H9 (cell line): ENCODE results near the gene RBMS2. TPM values are rescaled to one million over a fixed set of nuclear protein-coding genes. Genes with fewer than 3 reads are reported as not detected.

Source experiments
- DNase-seq: peaks from one replicate; pipeline ENCODE4 v3.0.0-alpha.2; 2017
- H2AFZ ChIP-seq: one replicate; pipeline ENCODE4 v1.6.1; 2013; ENCODE audit warnings: mild to moderate bottlenecking, low read length, control low read depth, moderate library complexity
- H2AK5ac ChIP-seq: 2 replicates; pipeline ENCODE4 v1.6.1; 2013; ENCODE audit warnings: low read length, control low read depth, mixed read lengths; ENCODE audit not compliant: insufficient read length
- H2BK120ac ChIP-seq: one replicate; pipeline ENCODE4 v1.6.1; 2013; ENCODE audit warnings: low read depth, mild to moderate bottlenecking, low read length, control low read depth, inconsistent platforms; ENCODE audit not compliant: poor library complexity, severe bottlenecking
- H2BK12ac ChIP-seq: 2 replicates; pipeline ENCODE4 v1.6.1; 2013; ENCODE audit warnings: low read length, control low read depth, mixed read lengths, low read depth; ENCODE audit not compliant: insufficient read length
- H2BK15ac ChIP-seq: 2 replicates; pipeline ENCODE4 v1.6.1; 2013; ENCODE audit warnings: low read depth, low read length, control low read depth
- H2BK20ac ChIP-seq: one replicate; pipeline ENCODE4 v1.6.1; 2013; ENCODE audit warnings: low read depth, mild to moderate bottlenecking, low read length, control low read depth, inconsistent platforms; ENCODE audit not compliant: poor library complexity, severe bottlenecking
- H2BK5ac ChIP-seq: 2 replicates; pipeline ENCODE4 v1.6.1; 2013; ENCODE audit warnings: low read length, control low read depth, mixed read lengths; ENCODE audit not compliant: insufficient read length
- H3K14ac ChIP-seq: 2 replicates; pipeline ENCODE4 v1.6.1; 2013; ENCODE audit warnings: low read length, control low read depth; ENCODE audit not compliant: insufficient read depth
- H3K18ac ChIP-seq: 2 replicates; pipeline ENCODE4 v1.6.1; 2013; ENCODE audit warnings: low read depth, mild to moderate bottlenecking, mixed read lengths, low read length, control low read depth; ENCODE audit not compliant: insufficient read length
- H3K23ac ChIP-seq: 2 replicates; pipeline ENCODE4 v1.6.1; 2013; ENCODE audit warnings: low read length, control low read depth, mixed read lengths, low read depth; ENCODE audit not compliant: insufficient read length
- H3K23me2 ChIP-seq: 2 replicates; pipeline ENCODE4 v1.6.1; 2013; ENCODE audit warnings: low read depth, mild to moderate bottlenecking, mixed read lengths, low read length, control low read depth; ENCODE audit not compliant: insufficient read length, poor library complexity, severe bottlenecking
- H3K27ac ChIP-seq: 2 replicates; pipeline ENCODE4 v1.5.1; 2013; ENCODE audit warnings: low read length, control low read depth, mixed read lengths, low read depth; ENCODE audit not compliant: insufficient read length
- H3K27me3 ChIP-seq: 2 replicates; pipeline ENCODE4 v1.6.1; 2013; ENCODE audit warnings: low read length, control low read depth, inconsistent platforms; ENCODE audit not compliant: insufficient read depth
- H3K4ac ChIP-seq: 2 replicates; pipeline ENCODE4 v1.6.1; 2013; ENCODE audit warnings: low read depth, mild to moderate bottlenecking, control low read depth, inconsistent platforms, low read length, moderate library complexity
- H3K4me1 ChIP-seq: 2 replicates; pipeline ENCODE4 v1.6.1; 2013; ENCODE audit warnings: low read length, control low read depth, inconsistent platforms; ENCODE audit not compliant: insufficient read depth
- H3K4me2 ChIP-seq: 2 replicates; pipeline ENCODE4 v1.6.1; 2013; ENCODE audit warnings: low read length, control low read depth, mixed read lengths; ENCODE audit not compliant: insufficient read length, insufficient read depth
- H3K56ac ChIP-seq: 2 replicates; pipeline ENCODE4 v1.6.1; 2013; ENCODE audit warnings: low read depth, mild to moderate bottlenecking, mixed read lengths, low read length, control low read depth; ENCODE audit not compliant: insufficient read length
- H3K79me1 ChIP-seq: 2 replicates; pipeline ENCODE4 v1.6.1; 2013; ENCODE audit warnings: low read depth, mild to moderate bottlenecking, moderate library complexity, low read length, control low read depth, inconsistent platforms; ENCODE audit not compliant: insufficient read depth, poor library complexity, severe bottlenecking
- H3K79me2 ChIP-seq: 2 replicates; pipeline ENCODE4 v1.6.1; 2013; ENCODE audit warnings: low read length, control low read depth, inconsistent platforms; ENCODE audit not compliant: insufficient read depth
- H3K9ac ChIP-seq: 2 replicates; pipeline ENCODE4 v1.6.1; 2013; ENCODE audit warnings: low read length, control low read depth, mixed read lengths; ENCODE audit not compliant: insufficient read length; ENCODE audit errors: extremely low read depth
- H3K9me3 ChIP-seq: one replicate; pipeline ENCODE4 v1.6.1; 2013; ENCODE audit warnings: low read depth, low read length, inconsistent platforms; ENCODE audit not compliant: control insufficient read depth
- H3T11ph ChIP-seq: one replicate; pipeline ENCODE4 v1.6.1; 2013; ENCODE audit warnings: mild to moderate bottlenecking, low read length, control low read depth, inconsistent platforms
- H4K20me1 ChIP-seq: one replicate; pipeline ENCODE4 v1.6.1; 2013; ENCODE audit not compliant: control insufficient read depth, insufficient read length, insufficient read depth
- H4K5ac ChIP-seq: 2 replicates; pipeline ENCODE4 v1.6.1; 2013; ENCODE audit warnings: low read depth, mild to moderate bottlenecking, mixed read lengths, low read length, control low read depth; ENCODE audit not compliant: insufficient read length
- H4K8ac ChIP-seq: replicated peaks from 2 replicates; pipeline ENCODE4 v1.6.1; 2013; ENCODE audit warnings: low read length, control low read depth, mixed read lengths, low read depth; ENCODE audit not compliant: insufficient read length
- H4K91ac ChIP-seq: 2 replicates; pipeline ENCODE4 v1.6.1; 2013; ENCODE audit warnings: low read depth, mild to moderate bottlenecking, moderate library complexity, mixed read lengths, low read length, control low read depth; ENCODE audit not compliant: insufficient read length
- H3K27ac Mint-ChIP-seq, 3 experiments: 2 replicates in 2 of 3; 3 replicates in 1 of 3; pipeline ENCODE4 v1.8.0; 2020 to 2021; ENCODE audit warnings: mixed read lengths in 3 of 3, mild to moderate bottlenecking in 1 of 3, moderate library complexity in 1 of 3
- H3K27me3 Mint-ChIP-seq: 2 replicates; pipeline ENCODE4 v1.8.0; 2021; ENCODE audit warnings: low read depth, mild to moderate bottlenecking, moderate library complexity, mixed read lengths
- H3K36me3 Mint-ChIP-seq, 3 experiments: 2 replicates in 2 of 3; 3 replicates in 1 of 3; pipeline ENCODE4 v1.8.0; 2020 to 2021; ENCODE audit warnings: low read depth in 3 of 3, mixed read lengths in 3 of 3; ENCODE audit not compliant: insufficient read depth in 1 of 3
- H3K4me1 Mint-ChIP-seq, 2 experiments: 2 replicates each; pipeline ENCODE4 v1.8.0; 2020; ENCODE audit warnings: mixed read lengths in 2 of 2
- H3K4me3 Mint-ChIP-seq, 2 experiments: 2 replicates in 1 of 2; 3 replicates in 1 of 2; pipeline ENCODE4 v1.8.0; 2020 to 2021; ENCODE audit warnings: mild to moderate bottlenecking in 2 of 2, mixed read lengths in 2 of 2, moderate library complexity in 1 of 2
- H3K9me3 Mint-ChIP-seq, 2 experiments: 2 replicates in 1 of 2; 3 replicates in 1 of 2; pipeline ENCODE4 v1.8.0; 2020; ENCODE audit warnings: mild to moderate bottlenecking in 2 of 2, mixed read lengths in 2 of 2, moderate library complexity in 1 of 2
- WGBS: extraction: QIAGEN DNeasy Blood & Tissue Kit; methylation state at CpG from one replicate; pipeline ENCODE4 v1.1.7; 2013; ENCODE audit warnings: missing lambda C conversion rate, low lambda C conversion rate, mixed read lengths; ENCODE audit not compliant: insufficient read length; ENCODE audit errors: extremely low coverage; 5-methylcytosine and 5-hydroxymethylcytosine counted together
- total RNA-seq: library from RNA; stranded (reverse); gene quantifications from 2 replicates; pipeline ENCODE4 v1.2.1, GENCODE V29; 2021
- TF ChIP-seq, protein P1 (sequence below): fragments of 200-600 bp; sonication (generic); conservative IDR thresholded peaks from 3 replicates; pipeline ENCODE4 v1.8.0; 2021; ENCODE audit warnings: antibody characterized with exemption, mild to moderate bottlenecking

RBMS2 gene
- total RNA-seq, 1 experiment from 2014 or later: 9.5 TPM

DNA sequence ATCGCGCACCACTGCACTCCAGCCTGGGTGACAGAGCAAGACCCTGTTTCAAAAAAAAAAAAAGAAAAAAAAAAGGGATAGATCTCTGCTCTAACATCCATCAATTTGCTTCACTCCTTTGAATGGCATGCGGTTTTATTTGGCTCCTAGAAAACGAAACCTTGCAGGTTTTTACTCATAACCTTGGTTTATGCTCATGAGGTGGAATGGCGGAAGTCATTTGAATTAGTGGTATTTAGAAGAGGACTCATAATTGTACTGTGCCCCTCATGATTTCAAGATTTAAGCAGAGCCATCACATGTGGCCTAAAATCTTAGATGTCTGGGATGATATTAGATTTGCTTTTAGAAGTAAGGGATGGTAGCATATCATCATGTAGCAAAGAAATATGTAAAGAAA is 29.4 kb downstream of the RBMS2 start:
- Histone ChIP-seq H2BK20ac (no peak overlapping the region), H3K4me2 (no peak overlapping the region), H3K9me3 (no peaks in the 10 kb centered on the region), H2BK120ac (no peak overlapping the region), H2BK15ac (no peak overlapping the region), H4K5ac (no peak overlapping the region), H3K4me1 (no peaks in the 10 kb centered on the region), H3K4ac (no peak overlapping the region), H4K8ac (no peak overlapping the region), H3K9ac (no peak overlapping the region), H2AFZ (no peak overlapping the region), H3K23me2 (no peaks in the 10 kb centered on the region), H3K56ac (no peak overlapping the region), H3K23ac (no peak overlapping the region), H3K18ac (no peak overlapping the region), H2BK12ac (no peak overlapping the region), H4K20me1 (no peaks in the 10 kb centered on the region), H3K27ac (no peak overlapping the region), H3K27me3 (no peaks in the 10 kb centered on the region), H2BK5ac (no peak overlapping the region), H3K14ac (no peak overlapping the region), H3K79me1 (no peaks in the 10 kb centered on the region), H3K79me2 (no peaks in the 10 kb centered on the region; the same call in 1 of the 2 replicates), H3T11ph (no peak overlapping the region), H4K91ac (no peak overlapping the region), H2AK5ac (no peak overlapping the region)
- H3K4me1 Mint-ChIP-seq: no peaks in the 10 kb centered on the region
- no CpG with 5 or more reads among the region's 5 CpGs for WGBS
- no peak overlapping the region for H3K4me3 Mint-ChIP-seq
- TF ChIP-seq, protein P1, sequence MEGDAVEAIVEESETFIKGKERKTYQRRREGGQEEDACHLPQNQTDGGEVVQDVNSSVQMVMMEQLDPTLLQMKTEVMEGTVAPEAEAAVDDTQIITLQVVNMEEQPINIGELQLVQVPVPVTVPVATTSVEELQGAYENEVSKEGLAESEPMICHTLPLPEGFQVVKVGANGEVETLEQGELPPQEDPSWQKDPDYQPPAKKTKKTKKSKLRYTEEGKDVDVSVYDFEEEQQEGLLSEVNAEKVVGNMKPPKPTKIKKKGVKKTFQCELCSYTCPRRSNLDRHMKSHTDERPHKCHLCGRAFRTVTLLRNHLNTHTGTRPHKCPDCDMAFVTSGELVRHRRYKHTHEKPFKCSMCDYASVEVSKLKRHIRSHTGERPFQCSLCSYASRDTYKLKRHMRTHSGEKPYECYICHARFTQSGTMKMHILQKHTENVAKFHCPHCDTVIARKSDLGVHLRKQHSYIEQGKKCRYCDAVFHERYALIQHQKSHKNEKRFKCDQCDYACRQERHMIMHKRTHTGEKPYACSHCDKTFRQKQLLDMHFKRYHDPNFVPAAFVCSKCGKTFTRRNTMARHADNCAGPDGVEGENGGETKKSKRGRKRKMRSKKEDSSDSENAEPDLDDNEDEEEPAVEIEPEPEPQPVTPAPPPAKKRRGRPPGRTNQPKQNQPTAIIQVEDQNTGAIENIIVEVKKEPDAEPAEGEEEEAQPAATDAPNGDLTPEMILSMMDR: no peak
- no peak for DNase-seq
- H3K9me3 Mint-ChIP-seq: no peaks in the 10 kb centered on the region
- H3K27me3 Mint-ChIP-seq: no peaks in the 10 kb centered on the region
- H3K27ac Mint-ChIP-seq: no peak overlapping the region
- no peaks in the 10 kb centered on the region for H3K36me3 Mint-ChIP-seq
